Lower leg skin (tissue), 4 donors: ENCODE results near the gene KCTD20. TPM values are rescaled to one million over a fixed set of nuclear protein-coding genes. Genes with fewer than 3 reads are reported as not detected.

Source experiments
- DNase-seq, 2 donors: peaks; one replicate each; pipeline ENCODE4 v3.0.0-alpha.2; 2019; ENCODE audit warnings: low spot score in 2 of 2
- H3K4me3 ChIP-seq: fragments of 200-600 bp; sonication (generic); 2 replicates; pipeline ENCODE4 v1.5.1; 2017; ENCODE audit warnings: mild to moderate bottlenecking, low read depth; ENCODE audit not compliant: poor library complexity, severe bottlenecking
- CTCF ChIP-seq, 3 donors: fragments of 450-650 bp; IDR thresholded peaks; one replicate each; pipeline ENCODE4 v1.5.1; 2016; ENCODE audit warnings: antibody characterized with exemption in 3 of 3, mild to moderate bottlenecking in 3 of 3, moderate library complexity in 2 of 3
- POLR2A ChIP-seq, 2 donors: fragments of 450-650 bp; IDR thresholded peaks; one replicate each; pipeline ENCODE4 v1.6.1; 2016 to 2017; ENCODE audit warnings: antibody characterized with exemption in 2 of 2, mild to moderate bottlenecking in 1 of 2, moderate library complexity in 1 of 2
- WGBS, 2 donors: methylation state at CpG; one replicate each; pipeline ENCODE4 v1.1.5; 2018; 5-methylcytosine and 5-hydroxymethylcytosine counted together
- intact Hi-C: fragments of 100-400 bp; cut with DNase I; formaldehyde crosslinking; loops from one replicate; pipeline ENCODE4 v1.15.0; 2023; ENCODE audit warnings: low total_unique reads
- total RNA-seq, 4 donors: library from RNA; depleted of rRNA; stranded (reverse); fragments of >200 nt; gene quantifications; one replicate each; pipeline ENCODE4 v1.1.0, GENCODE V29; 2016

The KCTD20 gene
- total RNA-seq, 4 donors from 2014 or later = 48.5 to 84.1 (median 56.8) TPM

- no peak overlapping the region for H3K4me3 ChIP-seq
- TF ChIP-seq POLR2A (IDR thresholded peaks at IDR 0.05) = no peak
- no peak for TF ChIP-seq CTCF (IDR thresholded peaks at IDR 0.05)
- 64 to 92% methylated on average over 2 of the region's 2 CpGs for WGBS, 2 donors
- intact Hi-C loops = no loop called here
- DNase-seq = no peak
Measured at GRCh38 chr6:36526066-36526465, 83.3 kb downstream of the KCTD20 start.

GRCh38 chr6:36533321-36533720 lies 90.5 kb downstream of the KCTD20 start:
- TF ChIP-seq POLR2A (IDR thresholded peaks at IDR 0.05) (no peak), CTCF (IDR thresholded peaks at IDR 0.05) (no peak)
- no peak overlapping the region for H3K4me3 ChIP-seq
- 68 to 72% methylated on average over 1 of the region's 1 CpG for WGBS, 2 donors
- no peak for DNase-seq
- intact Hi-C loops = no loop called here

- 91 to 93% methylated on average over 3 of the region's 3 CpGs for whole genome bisulfite sequencing, 2 donors
- H3K4me3 ChIP-seq = no peak overlapping the region
- TF ChIP-seq POLR2A (IDR thresholded peaks at IDR 0.05) (no peak), CTCF (IDR thresholded peaks at IDR 0.05) (no peak)
- intact Hi-C loops = no loop called here
- DNase-seq = no peak
Measured at GRCh38 chr6:36536873-36537547, 94.2 kb downstream of the KCTD20 start.

GRCh38 chr6:36539814-36540568 lies 97.2 kb downstream of the KCTD20 start:
- 86 to 91% methylated on average over 4 of the region's 4 CpGs for WGBS, 2 donors
- TF ChIP-seq CTCF (IDR thresholded peaks at IDR 0.05) (no peak), POLR2A (IDR thresholded peaks at IDR 0.05) (no peak)
- intact Hi-C loops = loop anchor here (10.0 kb wide), 1 partner anchor 95 kb away; the partner anchor contains the start of genes KCTD20 and PXT1
- no peak overlapping the region for H3K4me3 ChIP-seq
- no peak for DNase-seq

Other genes starting within 250 kb of the KCTD20 start
- gene BRPF3, start 246.3 kb upstream of the KCTD20 start, total RNA-seq = 10 to 100 TPM; 13.2 to 21.9 (median 17.6) TPM
- 10 to 100 TPM; 26.7 to 54.2 (median 30.0) TPM for gene PNPLA1, start 172.9 kb upstream of the KCTD20 start, total RNA-seq
- not detected for gene BNIP5, start 106.1 kb upstream of the KCTD20 start, total RNA-seq
- gene ETV7, start 55.3 kb upstream of the KCTD20 start, total RNA-seq = 10 to 100 TPM; 14.3 to 30.0 (median 15.0) TPM
- not detected for gene PXT1, start 146 bp upstream of the KCTD20 start, total RNA-seq
- gene STK38, start 104.5 kb downstream of the KCTD20 start, total RNA-seq = 10 to 100 TPM; 27.1 to 37.4 (median 30.6) TPM
- 100 to 1,000 TPM; 114 to 272 (median 177) TPM for gene SRSF3, start 151.4 kb downstream of the KCTD20 start, total RNA-seq
- 100 to 1,000 TPM; 143 to 200 (median 181) TPM for gene CDKN1A, start 235.7 kb downstream of the KCTD20 start, total RNA-seq